Gastrocnemius medialis (tissue), 4 donors: ENCODE data around the gene KIF13A.

Source experiments
- POLR2A ChIP-seq, 2 donors: fragments of 450-650 bp; IDR thresholded peaks; one replicate each; pipeline ENCODE4 v1.6.1; 2017; ENCODE audit warnings: antibody characterized with exemption in 2 of 2, mild to moderate bottlenecking in 2 of 2, moderate library complexity in 2 of 2
- TF ChIP-seq, protein P1 (sequence below), 5 experiments: fragments of 450-650 bp in 3 of 5; fragments of 200-600 bp in 2 of 5; sonication (generic) in 2 of 5; IDR thresholded peaks in 4 of 5; conservative IDR thresholded peaks in 1 of 5; 1 replicate in 4 of 5; 2 replicates in 1 of 5; pipeline ENCODE4 v1.5.1; 2016 to 2019; ENCODE audit warnings: antibody characterized with exemption in 5 of 5, mild to moderate bottlenecking in 3 of 5, moderate library complexity in 3 of 5

DNA sequence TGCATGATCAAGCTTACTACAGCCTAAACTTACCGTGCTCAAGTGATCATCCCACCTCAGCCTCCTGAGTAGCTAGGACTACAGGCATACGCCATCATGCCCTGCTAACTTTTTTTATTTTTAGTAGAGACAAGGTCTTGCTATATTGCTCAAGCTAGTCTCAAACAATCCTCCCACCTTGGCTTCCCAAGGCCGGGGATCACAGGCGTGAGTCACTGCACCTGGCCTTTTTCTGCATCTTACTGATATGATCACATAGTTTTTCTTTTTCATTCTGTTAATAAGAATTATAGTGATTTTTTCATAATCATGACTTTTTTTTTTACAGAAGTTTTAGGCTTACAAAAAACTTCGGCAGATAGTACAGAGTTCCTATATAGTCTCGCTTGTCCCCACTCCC, 93.2 kb downstream of the KIF13A start:
- TF ChIP-seq, protein P1, sequence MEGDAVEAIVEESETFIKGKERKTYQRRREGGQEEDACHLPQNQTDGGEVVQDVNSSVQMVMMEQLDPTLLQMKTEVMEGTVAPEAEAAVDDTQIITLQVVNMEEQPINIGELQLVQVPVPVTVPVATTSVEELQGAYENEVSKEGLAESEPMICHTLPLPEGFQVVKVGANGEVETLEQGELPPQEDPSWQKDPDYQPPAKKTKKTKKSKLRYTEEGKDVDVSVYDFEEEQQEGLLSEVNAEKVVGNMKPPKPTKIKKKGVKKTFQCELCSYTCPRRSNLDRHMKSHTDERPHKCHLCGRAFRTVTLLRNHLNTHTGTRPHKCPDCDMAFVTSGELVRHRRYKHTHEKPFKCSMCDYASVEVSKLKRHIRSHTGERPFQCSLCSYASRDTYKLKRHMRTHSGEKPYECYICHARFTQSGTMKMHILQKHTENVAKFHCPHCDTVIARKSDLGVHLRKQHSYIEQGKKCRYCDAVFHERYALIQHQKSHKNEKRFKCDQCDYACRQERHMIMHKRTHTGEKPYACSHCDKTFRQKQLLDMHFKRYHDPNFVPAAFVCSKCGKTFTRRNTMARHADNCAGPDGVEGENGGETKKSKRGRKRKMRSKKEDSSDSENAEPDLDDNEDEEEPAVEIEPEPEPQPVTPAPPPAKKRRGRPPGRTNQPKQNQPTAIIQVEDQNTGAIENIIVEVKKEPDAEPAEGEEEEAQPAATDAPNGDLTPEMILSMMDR (IDR thresholded peaks at IDR 0.05 in 4 of 5, conservative IDR thresholded peaks at IDR 0.05 in 1 of 5), result no peak
- no peak for TF ChIP-seq POLR2A (IDR thresholded peaks at IDR 0.05)
